ENCODE results near the gene RXRG.

- TF ChIP-seq CTCF (IDR thresholded peaks at IDR 0.05; ENCODE audit: poor library complexity, severe bottlenecking) (no peak), POLR2AphosphoS5 (IDR thresholded peaks at IDR 0.05) (no peak), TAF1 (IDR thresholded peaks at IDR 0.05; ENCODE audit: low read depth) (no peak), SMC3 (conservative IDR thresholded peaks at IDR 0.05; ENCODE audit: poor library complexity) (no peak), EZH2 (IDR thresholded peaks at IDR 0.05; ENCODE audit: borderline replicate concordance, insufficient read depth, low read length, poor library complexity, severe bottlenecking) (no peak), EP300 (conservative IDR thresholded peaks at IDR 0.05; ENCODE audit: poor library complexity, severe bottlenecking) (no peak), REST (IDR thresholded peaks at IDR 0.05; ENCODE audit: borderline replicate concordance) (no peak), RAD21 (conservative IDR thresholded peaks at IDR 0.05) (no peak), MXI1 (conservative IDR thresholded peaks at IDR 0.05; ENCODE audit: poor library complexity, severe bottlenecking) (no peak)
These were observed 2.3 kb downstream of the RXRG start for GRCh38 chr1:165442653-165443052.
